H1 (cell line): ENCODE data around the gene ZFR. TPM values are rescaled to one million over a fixed set of nuclear protein-coding genes. Genes with fewer than 3 reads are reported as not detected.

Source experiments
- CTCF ChIA-PET: fragments of 300-600 bp; sonication (Branson Sonifier 250); formaldehyde crosslinking; loops from one replicate; lab custom pipeline; 2021; ENCODE audit not compliant: partially characterized antibody; lab: Charles Lee
- POLR2A ChIA-PET: fragments of 300-600 bp; sonication (Branson Sonifier 250); formaldehyde crosslinking; loops from one replicate; lab custom pipeline; 2021; ENCODE audit warnings: inconsistent platforms; ENCODE audit not compliant: partially characterized antibody; lab: Charles Lee
- DNase-seq, 2 experiments: peaks; one replicate each; pipeline versions ENCODE4 v3.0.0 to v3.0.0-alpha.2; 2010 to 2022; ENCODE audit warnings: low spot score in 2 of 2, low read depth in 1 of 2, mixed read lengths in 1 of 2
- FAIRE-seq: peaks from 2 replicates; lab custom pipeline; 2011; peaks lifted over from hg19 to GRCh38; lab: Jason Lieb, UNC
- H2AFZ ChIP-seq: 2 replicates; pipeline ENCODE4 v1.8.1; 2012; ENCODE audit warnings: low read length, inconsistent platforms
- H2AK5ac ChIP-seq: 2 replicates; pipeline ENCODE4 v1.6.1; 2013; ENCODE audit warnings: low read depth, low read length
- H2BK120ac ChIP-seq: replicated peaks from 2 replicates; pipeline ENCODE3; 2013; ENCODE audit warnings: low read depth, low read length, inconsistent platforms
- H2BK12ac ChIP-seq: 2 replicates; pipeline ENCODE4 v1.6.1; 2013; ENCODE audit warnings: low read depth, low read length
- H2BK15ac ChIP-seq: 2 replicates; pipeline ENCODE4 v1.6.1; 2013; ENCODE audit warnings: low read length
- H2BK20ac ChIP-seq: 2 replicates; pipeline ENCODE4 v1.6.1; 2013; ENCODE audit warnings: low read length
- H2BK5ac ChIP-seq: 2 replicates; pipeline ENCODE4 v1.6.1; 2013; ENCODE audit warnings: low read depth, low read length
- H3K14ac ChIP-seq: 2 replicates; pipeline ENCODE4 v1.6.1; 2013; ENCODE audit warnings: inconsistent platforms; ENCODE audit not compliant: insufficient read length
- H3K18ac ChIP-seq: 2 replicates; pipeline ENCODE4 v1.6.1; 2013; ENCODE audit warnings: low read length; ENCODE audit errors: extremely low read depth
- H3K23ac ChIP-seq: 2 replicates; pipeline ENCODE4 v1.6.1; 2013; ENCODE audit warnings: inconsistent platforms; ENCODE audit not compliant: insufficient read length
- H3K23me2 ChIP-seq: 2 replicates; pipeline ENCODE4 v1.6.1; 2013; ENCODE audit warnings: low read depth, low read length
- H3K27ac ChIP-seq: 2 replicates; pipeline ENCODE4 v1.6.1; 2011; ENCODE audit warnings: low read depth, low read length, inconsistent platforms
- H3K27me3 ChIP-seq, 4 experiments: replicated peaks in 1 of 4; 1 replicate in 1 of 4; 2 replicates in 3 of 4; pipeline versions ENCODE4 v1.6.1 to v1.8.1; 2011 to 2013; ENCODE audit warnings: low read length in 3 of 4, mild to moderate bottlenecking in 3 of 4, inconsistent platforms in 2 of 4, mixed read lengths in 2 of 4, moderate library complexity in 1 of 4; ENCODE audit not compliant: control insufficient read depth in 3 of 4, insufficient read depth in 3 of 4; ENCODE audit errors: extremely low read depth in 1 of 4
- H3K36me3 ChIP-seq, 4 experiments: 2 replicates each; pipeline versions ENCODE4 v1.6.1 to v1.8.1; 2011 to 2013; ENCODE audit warnings: mild to moderate bottlenecking in 4 of 4, low read length in 3 of 4, moderate library complexity in 2 of 4, control low read depth in 1 of 4, inconsistent platforms in 1 of 4; ENCODE audit not compliant: insufficient read depth in 4 of 4, control insufficient read depth in 2 of 4
- H3K4ac ChIP-seq: replicated peaks from 2 replicates; pipeline ENCODE3; 2013; ENCODE audit warnings: low read length, low read depth, mixed read lengths, inconsistent platforms; ENCODE audit not compliant: insufficient read length
- H3K4me1 ChIP-seq, 4 experiments: replicated peaks in 1 of 4; 1 replicate in 1 of 4; 2 replicates in 3 of 4; pipeline versions ENCODE4 v1.6.1 to v1.8.1; 2011 to 2013; ENCODE audit warnings: low read length in 3 of 4, inconsistent platforms in 2 of 4, mixed read lengths in 1 of 4; ENCODE audit not compliant: insufficient read depth in 4 of 4, control insufficient read depth in 3 of 4
- H3K4me2 ChIP-seq, 2 experiments: 2 replicates each; pipeline versions ENCODE4 v1.6.1 to v1.8.1; 2011 to 2013; ENCODE audit warnings: low read depth in 2 of 2, low read length in 2 of 2, control low read depth in 1 of 2, inconsistent platforms in 1 of 2, mild to moderate bottlenecking in 1 of 2; ENCODE audit not compliant: insufficient read depth in 1 of 2
- H3K4me3 ChIP-seq, 4 experiments: fragments of 200-600, 300-600 bp in 1 of 4; sonication (generic), shearing (Covaris generic), sonication (Bioruptor Twin) in 1 of 4; 2 replicates each; pipeline versions ENCODE4 v1.5.1 to v1.8.1; 2011 to 2016; ENCODE audit warnings: low read length in 4 of 4, low read depth in 3 of 4, control low read depth in 2 of 4, inconsistent platforms in 2 of 4, mild to moderate bottlenecking in 2 of 4, mixed read lengths in 1 of 4, moderate library complexity in 1 of 4; ENCODE audit not compliant: insufficient read depth in 2 of 4; ENCODE audit errors: extremely low read depth in 1 of 4
- H3K56ac ChIP-seq: replicated peaks from 2 replicates; pipeline ENCODE3; 2013; ENCODE audit warnings: low read depth, mild to moderate bottlenecking, mixed read lengths, low read length, inconsistent platforms; ENCODE audit not compliant: insufficient read length
- H3K79me1 ChIP-seq: 2 replicates; pipeline ENCODE4 v1.6.1; 2013; ENCODE audit warnings: low read depth, low read length, control low read depth
- H3K79me2 ChIP-seq, 2 experiments: 2 replicates each; pipeline versions ENCODE4 v1.6.1 to v1.8.1; 2012 to 2013; ENCODE audit warnings: low read length in 2 of 2, mild to moderate bottlenecking in 2 of 2, inconsistent platforms in 1 of 2; ENCODE audit not compliant: insufficient read depth in 2 of 2, control insufficient read depth in 1 of 2
- H3K9ac ChIP-seq, 4 experiments: replicated peaks in 1 of 4; 1 replicate in 1 of 4; 2 replicates in 3 of 4; pipeline versions ENCODE4 v1.6.1 to v1.8.1; 2011 to 2013; ENCODE audit warnings: low read depth in 3 of 4, low read length in 3 of 4, control low read depth in 2 of 4, mild to moderate bottlenecking in 2 of 4, moderate library complexity in 2 of 4, inconsistent platforms in 1 of 4; ENCODE audit errors: extremely low read depth in 1 of 4
- H3K9me3 ChIP-seq, 2 experiments: 2 replicates each; pipeline versions ENCODE4 v1.6.1 to v1.8.1; 2012 to 2013; ENCODE audit warnings: mild to moderate bottlenecking in 2 of 2, moderate library complexity in 2 of 2, control low read depth in 1 of 2, inconsistent platforms in 1 of 2, low read depth in 1 of 2, low read length in 1 of 2, mixed read lengths in 1 of 2; ENCODE audit not compliant: insufficient read depth in 2 of 2
- H4K20me1 ChIP-seq, 2 experiments: replicated peaks in 1 of 2; 2 replicates each; pipeline versions ENCODE3 to v1.8.1; 2011 to 2013; ENCODE audit warnings: inconsistent platforms in 2 of 2, low read length in 2 of 2, mild to moderate bottlenecking in 1 of 2; ENCODE audit not compliant: insufficient read depth in 2 of 2, control insufficient read depth in 1 of 2
- H4K5ac ChIP-seq: 2 replicates; pipeline ENCODE4 v1.6.1; 2013; ENCODE audit warnings: low read length, low read depth, mixed read lengths, inconsistent platforms; ENCODE audit not compliant: insufficient read length
- H4K8ac ChIP-seq: 2 replicates; pipeline ENCODE4 v1.8.0; 2013; ENCODE audit warnings: mild to moderate bottlenecking, moderate library complexity, low read length, inconsistent platforms; ENCODE audit not compliant: insufficient read depth; ENCODE audit errors: extremely low read depth
- H4K91ac ChIP-seq: replicated peaks from 2 replicates; pipeline ENCODE3; 2013; ENCODE audit warnings: low read length, mixed read lengths, inconsistent platforms; ENCODE audit not compliant: insufficient read length
- ASH2L ChIP-seq: fragments of 200-600, 300-600 bp; sonication (generic); IDR thresholded peaks from one replicate; pipeline ENCODE4 v1.7.1; 2017; ENCODE audit warnings: low read length
- BACH1 ChIP-seq: IDR thresholded peaks from 2 replicates; pipeline ENCODE4 v1.6.1; 2012; ENCODE audit warnings: low read length, improper control_type of control experiment
- CHD1 ChIP-seq: IDR thresholded peaks from 2 replicates; pipeline ENCODE4 v1.6.1; 2012; ENCODE audit warnings: low read depth, low read length, improper control_type of control experiment
- EP300 ChIP-seq, 2 experiments: IDR thresholded peaks; 1 replicate in 1 of 2; 2 replicates in 1 of 2; pipeline ENCODE4 v1.6.1; 2011 to 2012; ENCODE audit warnings: low read depth in 2 of 2, low read length in 2 of 2, mild to moderate bottlenecking in 2 of 2, borderline replicate concordance in 1 of 2, inconsistent platforms in 1 of 2, moderate library complexity in 1 of 2
- GABPA ChIP-seq: IDR thresholded peaks from 2 replicates; pipeline ENCODE4 v1.6.1; 2011; ENCODE audit warnings: mild to moderate bottlenecking, low read length, moderate library complexity, borderline replicate concordance; ENCODE audit not compliant: insufficient read depth
- HDAC6 ChIP-seq: IDR thresholded peaks from one replicate; pipeline ENCODE4 v1.7.1; 2012; ENCODE audit warnings: low read depth, mild to moderate bottlenecking, inconsistent platforms, low read length, moderate library complexity
- MAFK ChIP-seq: IDR thresholded peaks from 2 replicates; pipeline ENCODE4 v1.6.1; 2012; ENCODE audit warnings: low read depth, mild to moderate bottlenecking, improper control_type of control experiment, low read length
- NRF1 ChIP-seq: IDR thresholded peaks from 2 replicates; pipeline ENCODE4 v1.6.1; 2011; ENCODE audit warnings: mild to moderate bottlenecking, low read depth, low read length, improper control_type of control experiment
- SIX5 ChIP-seq: IDR thresholded peaks from 2 replicates; pipeline ENCODE4 v1.6.1; 2011; ENCODE audit warnings: mild to moderate bottlenecking, low read depth, low read length
- SRF ChIP-seq: IDR thresholded peaks from 2 replicates; pipeline ENCODE4 v1.6.1; 2011; ENCODE audit warnings: mild to moderate bottlenecking, low read depth, low read length, moderate library complexity
- SUZ12 ChIP-seq: fragments of 200-600 bp; sonication (generic); IDR thresholded peaks from 2 replicates; pipeline ENCODE4 v1.6.1; 2012; ENCODE audit warnings: mild to moderate bottlenecking, inconsistent platforms, low read length, moderate library complexity, mixed read lengths
- TAF7 ChIP-seq: optimal IDR thresholded peaks from 2 replicates; pipeline ENCODE3; 2011; ENCODE audit warnings: low read depth, mild to moderate bottlenecking, inconsistent platforms, low read length, moderate library complexity, borderline replicate concordance
- YY1 ChIP-seq: IDR thresholded peaks from 2 replicates; pipeline ENCODE4 v1.6.1; 2011; ENCODE audit warnings: low read depth, mild to moderate bottlenecking, low read length
- WGBS, 2 experiments: shearing (Covaris generic) in 1 of 2; methylation state at CpG; one replicate each; pipeline versions ENCODE4 v1.1.6 to v1.1.7; 2013 to 2015; ENCODE audit warnings: low lambda C conversion rate in 2 of 2, mixed read lengths in 2 of 2, inconsistent platforms in 1 of 2, low coverage in 1 of 2, missing lambda C conversion rate in 1 of 2; ENCODE audit not compliant: insufficient replicate concordance in 2 of 2, insufficient coverage in 1 of 2, insufficient read length in 1 of 2; ENCODE audit errors: extremely low coverage in 1 of 2, missing lambda C conversion rate in 1 of 2; 5-methylcytosine and 5-hydroxymethylcytosine counted together
- polyA plus RNA-seq, 7 experiments: library from polyadenylated mRNA; depleted of rRNA in 3 of 7; stranded (reverse) in 5 of 7; unstranded in 2 of 7; fragments of >200 nt in 5 of 7; fragments of 200-250 nt in 2 of 7; gene quantifications; 1 replicate in 5 of 7; 2 replicates in 1 of 7; 4 replicates in 1 of 7; pipeline versions ENCODE4 v1.2.1 to v1.2.3, GENCODE V29; 2011 to 2013; ENCODE audit warnings: missing spikeins in 2 of 7, mixed read lengths in 2 of 7
- total RNA-seq: library from RNA; stranded (reverse); fragmentation: NEBNext Ultra II Directional; extraction: Animal tissue kit (Norgen Biotek cat#: 25700); gene quantifications from 2 replicates; pipeline ENCODE4 v1.2.1, GENCODE V29; 2021
- TF ChIP-seq, protein P1 (sequence below): IDR thresholded peaks from 2 replicates; pipeline ENCODE4 v1.6.1; 2011; ENCODE audit warnings: low read length, improper control_type of control experiment

Gene ZFR
- total and polyA plus RNA-seq, 2 of the 8 experiments (the other 6 are each of a cell fraction or from before 2014, with no cell fraction given), result 68.8 to 92.7 TPM

DNA sequence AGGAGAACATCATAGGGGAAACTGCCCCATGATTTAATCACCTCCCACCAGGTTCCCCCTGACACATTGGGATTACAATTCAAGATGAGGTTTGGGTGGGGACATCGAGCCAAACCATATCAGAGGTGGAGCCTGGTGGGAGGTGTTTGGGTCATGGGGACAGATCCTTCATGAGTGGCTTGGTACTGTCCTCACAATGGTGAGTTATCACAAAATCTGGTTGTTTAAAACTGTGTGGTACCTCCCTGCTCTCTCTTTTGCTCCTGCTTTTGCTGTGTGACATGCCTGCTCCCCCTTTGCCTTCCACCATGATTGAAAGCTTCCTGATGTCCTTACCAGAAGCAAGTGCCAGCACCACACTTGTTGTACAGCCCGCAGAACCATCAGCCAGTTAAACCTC is 16.2 kb upstream of the ZFR start:
- Histone ChIP-seq H4K8ac (no peak overlapping the region), H2AK5ac (no peak overlapping the region), H2BK5ac (no peak overlapping the region), H2BK15ac (no peak overlapping the region), H3K56ac (no peak overlapping the region), H2BK120ac (no peak overlapping the region), H2BK12ac (no peak overlapping the region), H2BK20ac (no peak overlapping the region), H3K23ac (no peak overlapping the region), H3K27ac (no peak overlapping the region), H3K9me3 (0 out of 4 replicates have a peak, but pooled peaks cover 0 to 5% of the 10 kb centered on the region in 2 experiments), H4K5ac (no peak overlapping the region), H3K79me2 (no peaks in the 10 kb centered on the region), H3K18ac (no peak overlapping the region), H3K9ac (no peak overlapping the region), H3K4me1 (no peaks in the 10 kb centered on the region), H3K36me3 (no peaks in the 10 kb centered on the region), H4K91ac (no peak overlapping the region), H3K23me2 (no peaks in the 10 kb centered on the region), H3K79me1 (no peaks in the 10 kb centered on the region), H3K27me3 (no peaks in the 10 kb centered on the region), H3K4me2 (no peak overlapping the region), H4K20me1 (no peaks in the 10 kb centered on the region), H3K4ac (no peak overlapping the region), H2AFZ (no peak overlapping the region), H3K4me3 (no peak overlapping the region), H3K14ac (no peak overlapping the region)
- DNase-seq (no peak), FAIRE-seq (no peak)
- WGBS, 2 experiments, result 85% methylated on average over 2 of the region's 2 CpGs; no CpG with 5 or more reads in 1 of the 2 experiments
- POLR2A ChIA-PET, result no interaction called here
- CTCF ChIA-PET, result interaction anchor here (1.2 to 1.6 kb wide), 2 partner anchors 9 to 28 kb away, joined by 3 to 8 read pairs; no protein-coding TSS in a partner anchor
- TF ChIP-seq HDAC6, result no peak
- TF ChIP-seq TAF7, result no peak
- no peak for TF ChIP-seq MAFK
- no peak for TF ChIP-seq NRF1
- no peak for TF ChIP-seq YY1
- no peak for TF ChIP-seq SIX5
- TF ChIP-seq, protein P1, sequence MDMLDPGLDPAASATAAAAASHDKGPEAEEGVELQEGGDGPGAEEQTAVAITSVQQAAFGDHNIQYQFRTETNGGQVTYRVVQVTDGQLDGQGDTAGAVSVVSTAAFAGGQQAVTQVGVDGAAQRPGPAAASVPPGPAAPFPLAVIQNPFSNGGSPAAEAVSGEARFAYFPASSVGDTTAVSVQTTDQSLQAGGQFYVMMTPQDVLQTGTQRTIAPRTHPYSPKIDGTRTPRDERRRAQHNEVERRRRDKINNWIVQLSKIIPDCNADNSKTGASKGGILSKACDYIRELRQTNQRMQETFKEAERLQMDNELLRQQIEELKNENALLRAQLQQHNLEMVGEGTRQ, result no peak
- TF ChIP-seq GABPA, result no peak
- no peak for TF ChIP-seq CHD1
- no peak for TF ChIP-seq SRF
- no peak for TF ChIP-seq EP300 (IDR thresholded peaks at IDR 0.05; ENCODE audit: borderline replicate concordance in 1 of 2, low read depth in 2 of 2, low read length in 2 of 2)
- TF ChIP-seq SUZ12, result no peak
- no peak for TF ChIP-seq ASH2L
- no peak for TF ChIP-seq BACH1
